Astrocyte (in vitro differentiated cells and primary cell): Measurements from ENCODE around the gene SESN3. TPM values are rescaled to one million over a fixed set of nuclear protein-coding genes. Genes with fewer than 3 reads are reported as not detected.

Source experiments
- DNase-seq: peaks from one replicate; pipeline ENCODE4 v3.0.0-alpha.2; 2010; ENCODE audit warnings: low read depth
- FAIRE-seq: peaks from 2 replicates; lab custom pipeline; 2011; peaks lifted over from hg19 to GRCh38; lab: Jason Lieb, UNC
- H2AFZ ChIP-seq: 2 replicates; pipeline ENCODE4 v1.6.0; 2012; ENCODE audit warnings: low read depth, low read length, inconsistent platforms
- H3K27ac ChIP-seq: 2 replicates; pipeline ENCODE4 v1.5.1; 2011; ENCODE audit warnings: low read depth, low read length, inconsistent platforms
- H3K27me3 ChIP-seq: 2 replicates; pipeline ENCODE4 v1.6.0; 2011; ENCODE audit warnings: low read length, inconsistent platforms; ENCODE audit not compliant: insufficient read depth
- H3K36me3 ChIP-seq: 2 replicates; pipeline ENCODE4 v1.5.1; 2011; ENCODE audit warnings: low read length, inconsistent platforms; ENCODE audit not compliant: insufficient read depth
- H3K4me1 ChIP-seq: 2 replicates; pipeline ENCODE4 v1.5.1; 2011; ENCODE audit warnings: low read length, inconsistent platforms; ENCODE audit not compliant: insufficient read depth
- H3K4me2 ChIP-seq: 2 replicates; pipeline ENCODE4 v1.6.0; 2012; ENCODE audit warnings: low read length, inconsistent platforms
- H3K4me3 ChIP-seq: 2 replicates; pipeline ENCODE4 v1.5.1; 2011; ENCODE audit warnings: low read depth, mild to moderate bottlenecking, low read length, inconsistent platforms; ENCODE audit not compliant: insufficient read depth
- H3K79me2 ChIP-seq: 2 replicates; pipeline ENCODE4 v1.6.0; 2012; ENCODE audit warnings: mild to moderate bottlenecking, low read length, inconsistent platforms; ENCODE audit not compliant: insufficient read depth
- H3K9ac ChIP-seq: 2 replicates; pipeline ENCODE4 v1.6.0; 2012; ENCODE audit warnings: mild to moderate bottlenecking, low read length, inconsistent platforms
- H3K9me3 ChIP-seq: 2 replicates; pipeline ENCODE4 v1.5.1; 2012; ENCODE audit warnings: low read depth, mild to moderate bottlenecking, low read length, inconsistent platforms; ENCODE audit not compliant: insufficient read depth
- H4K20me1 ChIP-seq: 2 replicates; pipeline ENCODE4 v1.6.0; 2012; ENCODE audit warnings: low read length, inconsistent platforms; ENCODE audit not compliant: insufficient read depth
- H3K27ac Mint-ChIP-seq: one replicate; pipeline ENCODE4 v1.8.0; 2021; ENCODE audit warnings: mild to moderate bottlenecking, mixed read lengths; ENCODE audit not compliant: unreplicated experiment
- H3K27me3 Mint-ChIP-seq: one replicate; pipeline ENCODE4 v1.8.0; 2021; ENCODE audit warnings: low read depth, mixed read lengths; ENCODE audit not compliant: unreplicated experiment
- H3K36me3 Mint-ChIP-seq: one replicate; pipeline ENCODE4 v1.8.0; 2021; ENCODE audit warnings: low read depth, mixed read lengths; ENCODE audit not compliant: unreplicated experiment
- H3K4me1 Mint-ChIP-seq: one replicate; pipeline ENCODE4 v1.8.0; 2021; ENCODE audit warnings: low read depth, mixed read lengths; ENCODE audit not compliant: unreplicated experiment
- H3K4me3 Mint-ChIP-seq: one replicate; pipeline ENCODE4 v1.8.0; 2021; ENCODE audit warnings: mild to moderate bottlenecking, moderate library complexity, mixed read lengths; ENCODE audit not compliant: unreplicated experiment
- H3K9me3 Mint-ChIP-seq: one replicate; pipeline ENCODE4 v1.8.0; 2021; ENCODE audit warnings: mild to moderate bottlenecking, mixed read lengths; ENCODE audit not compliant: unreplicated experiment
- CTCF ChIP-seq: IDR thresholded peaks from 2 replicates; pipeline ENCODE4 v1.5.1; 2011; ENCODE audit warnings: low read depth, mild to moderate bottlenecking, inconsistent platforms, low read length, moderate library complexity; ENCODE audit not compliant: insufficient read depth
- EZH2 ChIP-seq: IDR thresholded peaks from 2 replicates; pipeline ENCODE4 v1.6.1; 2012; ENCODE audit warnings: mild to moderate bottlenecking, low read length, inconsistent platforms; ENCODE audit not compliant: insufficient read depth
- total RNA-seq: library from RNA; stranded (reverse); gene quantifications from 2 replicates; pipeline ENCODE4 v1.2.1, GENCODE V29; 2021

The SESN3 gene
- total RNA-seq, 1 donor from 2014 or later = 98.1 TPM

- Histone ChIP-seq H3K9ac (no peak overlapping the region), H3K27ac (no peak overlapping the region), H2AFZ (no peak overlapping the region), H3K79me2 (peaks cover 13% of the 10 kb centered on the region), H3K4me1 (peaks cover 3% of the 10 kb centered on the region), H3K27me3 (no peaks in the 10 kb centered on the region), H4K20me1 (peaks cover 12% of the 10 kb centered on the region), H3K9me3 (no peaks in the 10 kb centered on the region), H3K4me2 (no peak overlapping the region), H3K4me3 (no peak overlapping the region), H3K36me3 (no peaks in the 10 kb centered on the region)
- Mint-ChIP-seq H3K36me3 (peaks cover 3% of the 10 kb centered on the region), H3K27me3 (no peaks in the 10 kb centered on the region), H3K4me1 (peaks cover 8% of the 10 kb centered on the region), H3K27ac (no peak overlapping the region), H3K4me3 (no peak overlapping the region), H3K9me3 (peaks cover 5% of the 10 kb centered on the region)
- FAIRE-seq (no peak), DNase-seq (no peak)
- TF ChIP-seq CTCF (no peak), EZH2 (no peak)
Measured at GRCh38 chr11:95121698-95122097, 109.3 kb downstream of the SESN3 start.

GRCh38 chr11:95119361-95120060, 111.5 kb downstream of the SESN3 start:
- Mint-ChIP-seq H3K36me3 (peaks cover 3% of the 10 kb centered on the region), H3K27me3 (no peaks in the 10 kb centered on the region), H3K9me3 (peaks cover 1% of the 10 kb centered on the region), H3K27ac (no peak overlapping the region), H3K4me1 (peaks cover 8% of the 10 kb centered on the region), H3K4me3 (no peak overlapping the region)
- TF ChIP-seq CTCF (no peak), EZH2 (no peak)
- FAIRE-seq = no peak
- Histone ChIP-seq H2AFZ (no peak overlapping the region), H3K36me3 (no peaks in the 10 kb centered on the region), H3K4me3 (no peak overlapping the region), H3K27me3 (no peaks in the 10 kb centered on the region), H3K9me3 (no peaks in the 10 kb centered on the region), H3K79me2 (peaks cover 17% of the 10 kb centered on the region), H4K20me1 (peaks cover 12% of the 10 kb centered on the region), H3K4me2 (no peak overlapping the region), H3K9ac (no peak overlapping the region), H3K4me1 (peaks cover 3% of the 10 kb centered on the region), H3K27ac (no peak overlapping the region)
- no peak for DNase-seq

GRCh38 chr11:95115597-95115996, 115.4 kb downstream of the SESN3 start:
- no peaks in the 10 kb centered on the region for H3K9me3 ChIP-seq
- peaks cover 20% of the 10 kb centered on the region for H4K20me1 ChIP-seq
- no peak overlapping the region for H3K9ac ChIP-seq
- Mint-ChIP-seq H3K27ac (no peak overlapping the region), H3K4me1 (peaks cover 10% of the 10 kb centered on the region), H3K27me3 (no peaks in the 10 kb centered on the region), H3K9me3 (peaks cover 1% of the 10 kb centered on the region), H3K36me3 (peaks cover 5% of the 10 kb centered on the region), H3K4me3 (no peak overlapping the region)
- no peak for TF ChIP-seq EZH2
- TF ChIP-seq CTCF = no peak
- H2AFZ ChIP-seq = no peak overlapping the region
- H3K27me3 ChIP-seq = no peaks in the 10 kb centered on the region
- no peak overlapping the region for H3K4me2 ChIP-seq
- FAIRE-seq = no peak
- H3K27ac ChIP-seq = no peak overlapping the region
- no peak overlapping the region for H3K4me3 ChIP-seq
- H3K36me3 ChIP-seq = no peaks in the 10 kb centered on the region
- H3K4me1 ChIP-seq = no peaks in the 10 kb centered on the region
- DNase-seq = no peak
- peaks cover 15% of the 10 kb centered on the region for H3K79me2 ChIP-seq
